H9 (cell line): ENCODE results near the gene AEBP2. TPM values are rescaled to one million over a fixed set of nuclear protein-coding genes. Genes with fewer than 3 reads are reported as not detected.
A peak's percentile ranks its signal among the peaks of the same experiment; 100 is the strongest.

Experiments
- DNase-seq: peaks from one replicate; pipeline ENCODE4 v3.0.0-alpha.2; 2017
- H2AFZ ChIP-seq: one replicate; pipeline ENCODE4 v1.6.1; 2013; ENCODE audit warnings: mild to moderate bottlenecking, low read length, control low read depth, moderate library complexity
- H2AK5ac ChIP-seq: 2 replicates; pipeline ENCODE4 v1.6.1; 2013; ENCODE audit warnings: low read length, control low read depth, mixed read lengths; ENCODE audit not compliant: insufficient read length
- H2BK120ac ChIP-seq: one replicate; pipeline ENCODE4 v1.6.1; 2013; ENCODE audit warnings: low read depth, mild to moderate bottlenecking, low read length, control low read depth, inconsistent platforms; ENCODE audit not compliant: poor library complexity, severe bottlenecking
- H2BK12ac ChIP-seq: 2 replicates; pipeline ENCODE4 v1.6.1; 2013; ENCODE audit warnings: low read length, control low read depth, mixed read lengths, low read depth; ENCODE audit not compliant: insufficient read length
- H2BK15ac ChIP-seq: 2 replicates; pipeline ENCODE4 v1.6.1; 2013; ENCODE audit warnings: low read depth, low read length, control low read depth
- H2BK20ac ChIP-seq: one replicate; pipeline ENCODE4 v1.6.1; 2013; ENCODE audit warnings: low read depth, mild to moderate bottlenecking, low read length, control low read depth, inconsistent platforms; ENCODE audit not compliant: poor library complexity, severe bottlenecking
- H2BK5ac ChIP-seq: 2 replicates; pipeline ENCODE4 v1.6.1; 2013; ENCODE audit warnings: low read length, control low read depth, mixed read lengths; ENCODE audit not compliant: insufficient read length
- H3K14ac ChIP-seq: 2 replicates; pipeline ENCODE4 v1.6.1; 2013; ENCODE audit warnings: low read length, control low read depth; ENCODE audit not compliant: insufficient read depth
- H3K18ac ChIP-seq: 2 replicates; pipeline ENCODE4 v1.6.1; 2013; ENCODE audit warnings: low read depth, mild to moderate bottlenecking, mixed read lengths, low read length, control low read depth; ENCODE audit not compliant: insufficient read length
- H3K23ac ChIP-seq: 2 replicates; pipeline ENCODE4 v1.6.1; 2013; ENCODE audit warnings: low read length, control low read depth, mixed read lengths, low read depth; ENCODE audit not compliant: insufficient read length
- H3K23me2 ChIP-seq: 2 replicates; pipeline ENCODE4 v1.6.1; 2013; ENCODE audit warnings: low read depth, mild to moderate bottlenecking, mixed read lengths, low read length, control low read depth; ENCODE audit not compliant: insufficient read length, poor library complexity, severe bottlenecking
- H3K27ac ChIP-seq: 2 replicates; pipeline ENCODE4 v1.5.1; 2013; ENCODE audit warnings: low read length, control low read depth, mixed read lengths, low read depth; ENCODE audit not compliant: insufficient read length
- H3K27me3 ChIP-seq: 2 replicates; pipeline ENCODE4 v1.6.1; 2013; ENCODE audit warnings: low read length, control low read depth, inconsistent platforms; ENCODE audit not compliant: insufficient read depth
- H3K4ac ChIP-seq: 2 replicates; pipeline ENCODE4 v1.6.1; 2013; ENCODE audit warnings: low read depth, mild to moderate bottlenecking, control low read depth, inconsistent platforms, low read length, moderate library complexity
- H3K4me1 ChIP-seq: 2 replicates; pipeline ENCODE4 v1.6.1; 2013; ENCODE audit warnings: low read length, control low read depth, inconsistent platforms; ENCODE audit not compliant: insufficient read depth
- H3K4me2 ChIP-seq: 2 replicates; pipeline ENCODE4 v1.6.1; 2013; ENCODE audit warnings: low read length, control low read depth, mixed read lengths; ENCODE audit not compliant: insufficient read length, insufficient read depth
- H3K56ac ChIP-seq: 2 replicates; pipeline ENCODE4 v1.6.1; 2013; ENCODE audit warnings: low read depth, mild to moderate bottlenecking, mixed read lengths, low read length, control low read depth; ENCODE audit not compliant: insufficient read length
- H3K79me1 ChIP-seq: 2 replicates; pipeline ENCODE4 v1.6.1; 2013; ENCODE audit warnings: low read depth, mild to moderate bottlenecking, moderate library complexity, low read length, control low read depth, inconsistent platforms; ENCODE audit not compliant: insufficient read depth, poor library complexity, severe bottlenecking
- H3K79me2 ChIP-seq: 2 replicates; pipeline ENCODE4 v1.6.1; 2013; ENCODE audit warnings: low read length, control low read depth, inconsistent platforms; ENCODE audit not compliant: insufficient read depth
- H3K9ac ChIP-seq: 2 replicates; pipeline ENCODE4 v1.6.1; 2013; ENCODE audit warnings: low read length, control low read depth, mixed read lengths; ENCODE audit not compliant: insufficient read length; ENCODE audit errors: extremely low read depth
- H3K9me3 ChIP-seq: one replicate; pipeline ENCODE4 v1.6.1; 2013; ENCODE audit warnings: low read depth, low read length, inconsistent platforms; ENCODE audit not compliant: control insufficient read depth
- H3T11ph ChIP-seq: one replicate; pipeline ENCODE4 v1.6.1; 2013; ENCODE audit warnings: mild to moderate bottlenecking, low read length, control low read depth, inconsistent platforms
- H4K20me1 ChIP-seq: one replicate; pipeline ENCODE4 v1.6.1; 2013; ENCODE audit not compliant: control insufficient read depth, insufficient read length, insufficient read depth
- H4K5ac ChIP-seq: 2 replicates; pipeline ENCODE4 v1.6.1; 2013; ENCODE audit warnings: low read depth, mild to moderate bottlenecking, mixed read lengths, low read length, control low read depth; ENCODE audit not compliant: insufficient read length
- H4K8ac ChIP-seq: replicated peaks from 2 replicates; pipeline ENCODE4 v1.6.1; 2013; ENCODE audit warnings: low read length, control low read depth, mixed read lengths, low read depth; ENCODE audit not compliant: insufficient read length
- H4K91ac ChIP-seq: 2 replicates; pipeline ENCODE4 v1.6.1; 2013; ENCODE audit warnings: low read depth, mild to moderate bottlenecking, moderate library complexity, mixed read lengths, low read length, control low read depth; ENCODE audit not compliant: insufficient read length
- H3K27ac Mint-ChIP-seq, 3 experiments: 2 replicates in 2 of 3; 3 replicates in 1 of 3; pipeline ENCODE4 v1.8.0; 2020 to 2021; ENCODE audit warnings: mixed read lengths in 3 of 3, mild to moderate bottlenecking in 1 of 3, moderate library complexity in 1 of 3
- H3K27me3 Mint-ChIP-seq: 2 replicates; pipeline ENCODE4 v1.8.0; 2021; ENCODE audit warnings: low read depth, mild to moderate bottlenecking, moderate library complexity, mixed read lengths
- H3K36me3 Mint-ChIP-seq, 3 experiments: 2 replicates in 2 of 3; 3 replicates in 1 of 3; pipeline ENCODE4 v1.8.0; 2020 to 2021; ENCODE audit warnings: low read depth in 3 of 3, mixed read lengths in 3 of 3; ENCODE audit not compliant: insufficient read depth in 1 of 3
- H3K4me1 Mint-ChIP-seq, 2 experiments: 2 replicates each; pipeline ENCODE4 v1.8.0; 2020; ENCODE audit warnings: mixed read lengths in 2 of 2
- H3K4me3 Mint-ChIP-seq, 2 experiments: 2 replicates in 1 of 2; 3 replicates in 1 of 2; pipeline ENCODE4 v1.8.0; 2020 to 2021; ENCODE audit warnings: mild to moderate bottlenecking in 2 of 2, mixed read lengths in 2 of 2, moderate library complexity in 1 of 2
- H3K9me3 Mint-ChIP-seq, 2 experiments: 2 replicates in 1 of 2; 3 replicates in 1 of 2; pipeline ENCODE4 v1.8.0; 2020; ENCODE audit warnings: mild to moderate bottlenecking in 2 of 2, mixed read lengths in 2 of 2, moderate library complexity in 1 of 2
- WGBS: extraction: QIAGEN DNeasy Blood & Tissue Kit; methylation state at CpG from one replicate; pipeline ENCODE4 v1.1.7; 2013; ENCODE audit warnings: missing lambda C conversion rate, low lambda C conversion rate, mixed read lengths; ENCODE audit not compliant: insufficient read length; ENCODE audit errors: extremely low coverage; 5-methylcytosine and 5-hydroxymethylcytosine counted together
- total RNA-seq: library from RNA; stranded (reverse); gene quantifications from 2 replicates; pipeline ENCODE4 v1.2.1, GENCODE V29; 2021
- TF ChIP-seq, protein P1 (sequence below): fragments of 200-600 bp; sonication (generic); conservative IDR thresholded peaks from 3 replicates; pipeline ENCODE4 v1.8.0; 2021; ENCODE audit warnings: antibody characterized with exemption, mild to moderate bottlenecking

The AEBP2 gene
- total RNA-seq, 1 experiment from 2014 or later = 82.8 TPM

- no peaks in the 10 kb centered on the region for H3K79me2 ChIP-seq
- peak overlapping the region in 1 of 3 experiments; percentile 70; a peak in 3 of 7 replicates for H3K27ac Mint-ChIP-seq
- H2BK12ac ChIP-seq = no peak overlapping the region
- no peak overlapping the region for H3K27ac ChIP-seq
- H2AK5ac ChIP-seq = no peak overlapping the region
- WGBS = no CpG with 5 or more reads among the region's 6 CpGs
- H3K4me1 ChIP-seq = no peaks in the 10 kb centered on the region
- H3K23me2 ChIP-seq = no peaks in the 10 kb centered on the region
- no peak overlapping the region for H4K91ac ChIP-seq
- H2BK20ac ChIP-seq = no peak overlapping the region
- no peak overlapping the region for H3K4ac ChIP-seq
- H3K27me3 Mint-ChIP-seq = no peaks in the 10 kb centered on the region
- no peaks in the 10 kb centered on the region for H4K20me1 ChIP-seq
- H3K79me1 ChIP-seq = no peaks in the 10 kb centered on the region
- H2AFZ ChIP-seq = no peak overlapping the region
- H3K9me3 Mint-ChIP-seq = no peaks in the 10 kb centered on the region
- H4K8ac ChIP-seq = no peak overlapping the region
- H4K5ac ChIP-seq = no peak overlapping the region
- no peak overlapping the region for H3T11ph ChIP-seq
- H3K23ac ChIP-seq = no peak overlapping the region
- H3K4me2 ChIP-seq = no peak overlapping the region
- no peak overlapping the region for H3K9ac ChIP-seq
- no peak overlapping the region for H3K18ac ChIP-seq
- no peaks in the 10 kb centered on the region for H3K27me3 ChIP-seq
- no peak for DNase-seq
- no peak overlapping the region for H2BK15ac ChIP-seq
- peaks cover 0 to 5% (median 0%) of the 10 kb centered on the region in 3 experiments; a peak in 2 of 7 replicates for H3K36me3 Mint-ChIP-seq
- no peaks in the 10 kb centered on the region for H3K9me3 ChIP-seq
- no peak overlapping the region for H3K56ac ChIP-seq
- no peak overlapping the region for H2BK120ac ChIP-seq
- no peak overlapping the region for H2BK5ac ChIP-seq
- H3K4me3 Mint-ChIP-seq = no peak overlapping the region
- H3K14ac ChIP-seq = no peak overlapping the region
- H3K4me1 Mint-ChIP-seq = peaks cover 10 to 24% of the 10 kb centered on the region in 2 experiments; a peak in 3 of 4 replicates
- TF ChIP-seq, protein P1, sequence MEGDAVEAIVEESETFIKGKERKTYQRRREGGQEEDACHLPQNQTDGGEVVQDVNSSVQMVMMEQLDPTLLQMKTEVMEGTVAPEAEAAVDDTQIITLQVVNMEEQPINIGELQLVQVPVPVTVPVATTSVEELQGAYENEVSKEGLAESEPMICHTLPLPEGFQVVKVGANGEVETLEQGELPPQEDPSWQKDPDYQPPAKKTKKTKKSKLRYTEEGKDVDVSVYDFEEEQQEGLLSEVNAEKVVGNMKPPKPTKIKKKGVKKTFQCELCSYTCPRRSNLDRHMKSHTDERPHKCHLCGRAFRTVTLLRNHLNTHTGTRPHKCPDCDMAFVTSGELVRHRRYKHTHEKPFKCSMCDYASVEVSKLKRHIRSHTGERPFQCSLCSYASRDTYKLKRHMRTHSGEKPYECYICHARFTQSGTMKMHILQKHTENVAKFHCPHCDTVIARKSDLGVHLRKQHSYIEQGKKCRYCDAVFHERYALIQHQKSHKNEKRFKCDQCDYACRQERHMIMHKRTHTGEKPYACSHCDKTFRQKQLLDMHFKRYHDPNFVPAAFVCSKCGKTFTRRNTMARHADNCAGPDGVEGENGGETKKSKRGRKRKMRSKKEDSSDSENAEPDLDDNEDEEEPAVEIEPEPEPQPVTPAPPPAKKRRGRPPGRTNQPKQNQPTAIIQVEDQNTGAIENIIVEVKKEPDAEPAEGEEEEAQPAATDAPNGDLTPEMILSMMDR = no peak
Measured at GRCh38 chr12:19402211-19402610, 37.1 kb upstream of the AEBP2 start.
